GM19351 (cell line): ENCODE data around the gene SPATA24.
"Not testable (repeated sequence)": the region's sequence is repeated elsewhere in the genome, so short reads cannot be mapped to it uniquely, and the experiment has no call there.

Experiments used
- ATAC-seq: cut with Tn5 transposase; IDR thresholded peaks from one replicate; pipeline ENCODE4 v1.9.1; 2021; ENCODE audit warnings: mild to moderate bottlenecking, moderate library complexity; ENCODE audit not compliant: unreplicated experiment

Gene SPATA24

GRCh38 chr5:139395844-139396640 is 7.8 kb downstream of the SPATA24 start:
- ATAC-seq, result no peak

GRCh38 chr5:139394654-139395566 is 9.0 kb downstream of the SPATA24 start, which contains the start of gene PROB1:
PROB1 (minus strand) TSS chr5:139395104; CDS start chr5:139395081, 23 bp downstream.
- no peak for ATAC-seq

- ATAC-seq, result no peak
Observed at GRCh38 chr5:139394123-139394653, 9.7 kb downstream of the SPATA24 start.

GRCh38 chr5:139393497-139394122 is 10.3 kb downstream of the SPATA24 start:
- no peak for ATAC-seq

- ATAC-seq, result peak; percentile 48
Observed at GRCh38 chr5:139392678-139393496, 11.0 kb downstream of the SPATA24 start.

GRCh38 chr5:139392324-139392677 is 11.6 kb downstream of the SPATA24 start:
- peak; percentile 12 for ATAC-seq

GRCh38 chr5:139391570-139392323 is 12.1 kb downstream of the SPATA24 start:
- no peak for ATAC-seq

GRCh38 chr5:139390639-139391569 is 13.0 kb downstream of the SPATA24 start:
- ATAC-seq, result no peak

GRCh38 chr5:139389701-139390638 is 13.9 kb downstream of the SPATA24 start, which contains the start of gene MZB1:
MZB1 (minus strand) TSS chr5:139389913; CDS start chr5:139389856, 57 bp downstream.
- peak; percentile 45 for ATAC-seq

- no peak for ATAC-seq
Observed at GRCh38 chr5:139388198-139388821, 15.6 kb downstream of the SPATA24 start.

GRCh38 chr5:139387611-139388197 is 16.2 kb downstream of the SPATA24 start:
- no peak for ATAC-seq

GRCh38 chr5:139386956-139387355 is 16.9 kb downstream of the SPATA24 start:
- ATAC-seq, result not testable (repeated sequence)

- ATAC-seq, result no peak
Observed at GRCh38 chr5:139386050-139386438, 17.8 kb downstream of the SPATA24 start.

GRCh38 chr5:139385061-139386049 is 18.5 kb downstream of the SPATA24 start:
- no peak for ATAC-seq

GRCh38 chr5:139384591-139385051 is 19.3 kb downstream of the SPATA24 start:
- no peak for ATAC-seq
